HG03565 (cell line): ENCODE results near the gene TCF4.

Experiments used
- ATAC-seq: cut with Tn5 transposase; IDR thresholded peaks from one replicate; pipeline ENCODE4 v1.9.1; 2021; ENCODE audit warnings: mild to moderate bottlenecking, moderate library complexity; ENCODE audit not compliant: unreplicated experiment

TCF4 gene

DNA sequence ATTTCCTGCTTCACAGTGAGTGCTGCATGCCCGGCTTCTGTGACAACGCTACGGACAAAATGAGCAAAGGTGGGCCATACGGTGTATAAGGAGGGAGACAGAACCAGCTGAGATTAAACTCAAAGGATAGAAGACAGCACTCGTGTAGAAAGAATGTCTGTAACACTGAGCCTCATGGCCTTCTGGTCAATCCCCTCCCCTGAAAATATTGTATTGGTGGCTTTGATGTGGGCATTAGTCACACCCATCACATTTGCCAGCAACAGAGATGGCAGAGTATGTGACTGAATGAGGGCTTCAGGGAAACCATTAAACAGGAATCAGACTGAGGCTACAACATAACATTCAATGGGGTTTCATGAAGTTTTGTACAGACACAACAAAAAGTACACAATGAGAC lies 341.0 kb downstream of the TCF4 start:
- ATAC-seq, result no peak

DNA sequence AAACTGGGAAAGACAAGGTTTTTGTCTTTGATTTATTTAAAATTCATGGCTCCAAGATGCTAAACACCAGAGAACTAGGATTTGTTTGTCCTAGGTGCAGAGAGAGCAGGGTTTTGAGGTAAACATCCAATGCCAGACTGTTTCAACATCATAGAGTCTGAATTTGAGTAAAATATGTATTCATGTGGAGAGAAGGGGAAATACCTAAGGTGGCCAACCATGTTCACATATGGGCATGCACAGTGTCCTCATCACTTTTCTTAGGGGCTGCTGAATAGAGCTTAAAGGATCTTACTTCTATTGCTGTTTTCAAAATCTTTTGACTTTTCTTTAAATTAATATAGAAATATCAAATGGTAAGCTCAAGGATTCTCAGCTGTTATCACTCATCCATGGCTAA lies 341.7 kb downstream of the TCF4 start:
- peak; percentile 35 for ATAC-seq

DNA sequence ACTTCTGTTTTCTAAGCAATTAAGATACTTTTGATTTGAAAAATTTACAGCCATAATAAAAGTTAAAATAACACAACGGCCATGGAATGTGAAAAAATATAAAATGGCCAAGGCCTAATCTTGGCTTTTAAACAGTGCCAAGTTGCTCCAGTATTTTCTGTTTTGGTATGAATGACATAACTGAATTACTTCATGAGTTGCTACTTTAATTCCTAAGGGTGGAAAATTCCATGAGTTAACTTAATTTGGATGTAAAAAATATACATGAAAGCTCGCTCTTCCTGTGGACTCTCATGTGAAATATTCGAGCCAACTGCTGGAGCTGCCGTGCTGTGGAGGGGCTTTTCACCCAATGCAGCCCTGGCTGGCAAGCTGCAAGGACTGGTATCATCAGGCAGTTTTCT lies 342.8 kb downstream of the TCF4 start:
- no peak for ATAC-seq

- no peak for ATAC-seq
These were observed 343.4 kb downstream of the TCF4 start for GRCh38 chr18:55244546-55244945.

DNA sequence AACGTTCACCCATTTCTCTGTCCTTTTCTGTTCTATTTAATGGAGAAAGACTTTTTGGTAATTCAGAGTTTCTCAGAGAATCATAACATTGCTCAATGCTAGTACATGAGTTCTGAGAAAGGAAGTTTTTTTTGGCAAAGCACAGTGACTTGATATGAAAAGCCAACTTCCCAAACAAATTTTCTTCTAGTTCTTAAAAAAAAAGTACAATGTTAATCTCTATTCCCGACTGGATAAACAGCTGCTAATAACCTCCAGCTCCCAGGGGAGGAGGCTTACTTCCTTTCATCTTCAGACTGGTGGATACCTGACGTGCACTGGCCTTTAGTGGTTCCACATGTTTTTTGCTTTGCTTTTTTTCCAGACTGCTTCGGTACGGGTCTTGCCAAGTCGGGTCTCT lies 344.1 kb downstream of the TCF4 start:
- ATAC-seq, result no peak

DNA sequence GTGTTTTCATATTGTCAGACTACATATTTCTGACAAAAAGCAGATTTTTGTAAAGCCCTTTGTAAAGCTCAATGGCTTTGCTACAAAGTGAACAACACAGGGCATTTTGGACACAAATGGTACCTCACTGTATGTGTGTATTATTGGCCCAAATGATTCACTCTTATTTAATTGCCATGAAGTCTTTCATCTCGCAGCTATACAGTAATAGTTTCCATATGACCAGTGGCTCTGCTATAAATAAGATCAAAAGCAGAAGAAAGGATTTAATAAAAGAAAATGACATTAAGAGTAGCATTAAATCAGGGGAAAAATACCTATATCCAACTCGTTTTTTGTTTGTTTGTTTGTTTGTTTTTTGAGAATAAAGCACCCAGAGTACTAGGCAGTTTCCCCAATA lies 344.7 kb downstream of the TCF4 start:
- ATAC-seq, result no peak

DNA sequence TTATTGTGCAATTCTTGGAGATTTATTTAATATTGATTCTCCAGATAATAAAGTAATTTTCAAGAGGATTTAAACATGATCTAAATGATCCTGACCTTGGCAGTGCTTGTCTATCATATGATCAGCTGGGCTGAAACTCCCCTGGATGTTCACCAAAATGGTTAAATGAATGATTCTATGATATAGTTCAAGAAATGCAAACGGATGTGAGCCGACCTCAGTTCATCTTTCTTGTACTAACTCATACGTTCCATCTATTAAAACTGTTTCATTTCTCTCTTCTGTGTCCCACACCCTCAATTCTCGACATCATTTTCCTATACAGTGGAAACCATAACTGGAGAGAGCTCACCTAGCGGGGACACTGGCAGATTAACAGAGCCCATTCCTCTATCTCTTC lies 347.0 kb downstream of the TCF4 start:
- ATAC-seq, result peak; percentile 36

- no peak for ATAC-seq
These were observed 348.3 kb downstream of the TCF4 start for GRCh38 chr18:55239740-55240139.

GRCh38 chr18:55237660-55238059 lies 350.3 kb downstream of the TCF4 start:
- ATAC-seq, result no peak

DNA sequence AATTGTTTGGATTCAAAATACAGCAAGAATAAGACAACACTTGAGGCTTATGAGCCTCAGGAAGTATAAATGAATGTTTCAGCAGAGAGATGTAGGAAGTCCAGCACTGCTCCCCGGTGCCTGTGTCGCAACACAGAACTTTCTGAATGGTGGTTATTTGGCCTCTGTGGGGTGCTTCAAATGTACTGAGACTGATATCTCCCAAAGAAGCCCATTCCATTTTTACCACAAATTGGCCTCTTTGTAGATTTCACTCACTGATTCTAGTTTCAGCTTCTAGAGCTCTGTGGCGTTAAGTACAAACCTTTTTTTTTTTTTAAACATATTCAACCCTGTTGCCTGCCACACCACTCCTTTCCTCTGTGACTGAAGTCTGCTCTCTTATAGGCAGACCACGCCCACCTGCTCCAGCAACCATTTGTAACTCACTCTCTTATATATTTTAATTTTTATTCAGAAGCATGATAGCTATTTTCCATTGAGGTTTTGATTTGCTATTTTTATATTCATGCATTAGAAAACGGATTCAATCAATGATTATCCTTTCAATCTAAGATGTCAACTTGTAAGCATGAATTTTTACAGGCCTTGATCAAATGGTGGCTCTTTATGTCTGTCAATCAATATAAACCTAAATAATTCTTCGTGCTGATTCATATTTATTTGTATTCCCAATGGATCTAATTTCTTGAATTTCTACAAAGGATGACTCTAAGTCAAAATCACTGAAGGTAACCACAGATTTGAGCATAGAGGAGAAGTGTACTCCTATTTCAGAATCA lies 351.7 kb downstream of the TCF4 start:
- ATAC-seq, result peak; percentile 38

- ATAC-seq, result no peak
These were observed 352.9 kb downstream of the TCF4 start for GRCh38 chr18:55235094-55235461.

DNA sequence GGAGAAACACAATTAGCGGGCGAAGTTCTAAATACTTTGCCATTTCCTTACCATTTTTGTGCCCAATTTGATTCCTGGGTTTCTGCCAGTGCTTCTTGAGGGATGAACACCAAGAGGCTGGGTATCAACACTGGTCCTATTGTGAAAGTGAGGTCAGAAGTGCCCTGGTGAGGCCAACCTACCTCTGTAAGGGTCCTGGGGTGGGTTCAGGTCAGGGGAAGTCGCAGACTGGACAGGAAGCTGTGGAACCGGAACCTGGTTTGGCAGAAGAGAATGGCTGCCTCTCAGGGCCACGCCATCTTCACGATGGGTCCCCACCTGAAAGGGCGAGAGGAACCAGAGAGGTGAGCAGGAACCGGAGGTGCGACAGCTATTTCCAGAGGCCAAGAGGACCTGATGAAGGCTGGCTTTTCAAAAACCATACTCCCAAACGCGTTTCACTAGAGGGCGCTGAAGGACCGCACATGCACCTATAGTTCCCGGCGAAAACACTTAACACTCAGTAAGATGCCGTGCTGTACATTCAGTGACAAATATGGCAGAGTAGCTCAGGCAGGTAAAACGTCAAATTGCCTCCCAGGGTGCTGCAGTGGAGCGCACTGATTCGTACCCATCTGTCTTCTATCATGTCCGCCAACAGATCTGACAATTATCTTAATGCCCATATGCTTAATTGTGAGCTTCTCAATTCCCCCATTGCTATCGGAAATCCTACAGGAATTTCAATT lies 353.5 kb downstream of the TCF4 start:
- peak; percentile 70 for ATAC-seq

DNA sequence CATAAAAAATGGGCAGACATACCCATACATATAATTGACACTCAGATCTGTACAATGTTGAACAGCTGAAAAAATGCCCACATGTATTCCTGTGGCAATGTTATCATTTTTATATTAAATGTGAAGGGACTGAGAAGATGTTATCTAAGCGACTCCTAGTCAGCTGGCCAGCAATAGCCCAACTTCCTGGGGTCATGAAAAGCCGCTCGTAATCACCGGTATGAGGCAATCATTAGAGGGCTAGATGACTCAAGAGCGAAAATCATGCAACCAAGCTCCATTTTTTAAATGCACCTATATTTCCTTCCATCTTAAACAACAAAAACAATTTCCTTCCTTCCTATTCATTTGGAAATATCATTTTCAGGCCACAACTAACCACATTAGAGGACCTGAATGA lies 354.1 kb downstream of the TCF4 start:
- no peak for ATAC-seq

DNA sequence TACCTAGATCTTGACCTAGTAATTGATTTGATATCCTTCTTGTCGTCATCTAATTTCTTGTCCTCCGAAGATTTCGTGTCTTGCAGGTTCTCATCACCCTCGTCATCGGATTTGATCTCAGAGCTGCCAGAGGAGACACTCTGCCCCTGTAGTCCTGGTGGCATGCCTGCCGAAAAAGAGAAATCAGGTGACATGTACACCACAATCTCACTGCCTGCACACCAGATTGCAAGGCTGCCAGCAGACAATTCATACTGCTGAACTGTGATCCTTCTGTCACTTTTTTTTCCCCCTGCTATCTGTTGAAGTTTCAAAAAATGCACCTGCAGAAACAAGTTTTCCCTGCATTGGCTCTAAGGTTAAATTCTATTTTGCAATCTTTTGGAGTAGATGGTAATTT lies 355.5 kb downstream of the TCF4 start:
- ATAC-seq, result no peak

DNA sequence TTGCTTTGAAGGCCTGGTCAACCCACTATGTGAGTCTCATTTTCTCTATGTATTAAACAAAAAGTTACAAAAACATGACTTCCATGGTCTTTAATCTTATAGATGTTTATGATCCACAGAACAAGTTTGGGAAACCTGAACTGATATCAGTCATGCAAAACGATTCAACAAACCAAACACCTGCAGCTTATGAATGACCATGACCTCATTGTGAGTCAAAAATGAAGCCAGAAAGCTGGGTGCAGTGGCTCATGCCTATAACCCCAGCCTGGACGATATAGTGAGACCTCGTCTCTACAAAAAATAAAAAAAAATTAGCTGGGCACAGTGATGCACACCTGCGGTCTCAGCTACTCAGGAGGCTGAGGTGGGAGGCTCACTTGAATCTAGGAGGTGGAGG lies 358.3 kb downstream of the TCF4 start:
- no peak for ATAC-seq

DNA sequence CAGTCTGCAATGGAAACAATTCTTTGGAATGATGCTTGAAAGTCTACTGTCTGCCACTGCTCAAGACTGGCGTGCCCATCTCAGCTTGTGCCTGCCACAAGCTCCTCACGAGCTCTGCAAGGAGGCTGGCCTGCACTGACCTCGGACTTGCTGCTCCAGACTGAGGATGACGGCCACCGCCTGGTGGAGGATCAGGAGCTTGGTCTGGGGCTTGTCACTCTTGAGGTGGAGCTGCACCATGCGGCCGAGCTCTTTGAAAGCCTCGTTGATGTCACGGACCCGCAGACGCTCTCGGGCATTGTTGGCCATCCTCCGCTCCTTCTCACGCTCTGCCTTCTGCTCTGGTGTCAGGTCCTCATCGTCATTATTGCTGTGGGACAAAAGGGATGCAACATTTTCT lies 359.3 kb downstream of the TCF4 start:
- ATAC-seq, result no peak

- no peak for ATAC-seq
These were observed 359.8 kb downstream of the TCF4 start for GRCh38 chr18:55228191-55228590.

- ATAC-seq, result no peak
These were observed 360.2 kb downstream of the TCF4 start for GRCh38 chr18:55227771-55228170.

DNA sequence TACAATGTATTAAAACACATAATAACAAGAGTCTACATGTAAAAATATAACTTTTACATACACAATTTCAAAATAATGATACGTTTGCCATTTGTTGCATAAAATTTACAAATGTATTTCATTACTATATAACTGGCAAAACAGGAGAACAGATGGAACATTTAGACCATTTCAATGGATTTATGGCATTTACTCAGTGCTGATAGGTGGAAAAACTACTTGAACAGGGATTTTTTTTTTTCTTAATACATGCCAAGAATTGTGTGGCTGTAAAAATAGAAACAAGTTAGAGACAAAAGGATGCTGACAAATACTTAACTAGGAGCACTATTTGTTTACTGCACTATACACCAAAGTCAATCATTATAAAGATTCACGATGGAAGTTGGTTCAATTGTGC lies 361.9 kb downstream of the TCF4 start:
- no peak for ATAC-seq

DNA sequence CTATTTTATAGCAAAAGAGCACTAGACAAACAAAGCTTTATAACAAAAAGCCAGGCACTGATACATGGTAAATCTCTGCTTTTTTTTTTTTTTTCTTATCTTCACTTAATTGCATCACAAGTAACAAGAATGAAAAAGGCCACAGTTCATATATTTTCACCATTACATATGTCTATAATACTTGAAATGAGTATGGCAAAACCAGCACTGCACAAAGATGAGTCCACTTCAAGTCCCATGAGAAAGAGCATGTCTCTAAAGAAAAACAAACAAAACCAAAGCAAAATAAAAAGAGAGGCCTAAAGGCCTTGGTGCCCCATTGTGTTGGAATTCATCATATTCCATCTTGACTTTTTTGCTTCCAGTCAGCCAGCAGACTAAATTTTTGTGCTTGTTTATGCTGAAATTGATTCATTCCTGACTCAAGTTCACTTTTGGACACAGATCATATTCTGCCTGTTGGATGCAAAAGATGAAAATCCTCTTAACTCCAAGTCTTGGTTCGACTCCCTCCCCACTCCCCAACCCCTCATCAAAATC lies 363.8 kb downstream of the TCF4 start:
- ATAC-seq, result no peak

DNA sequence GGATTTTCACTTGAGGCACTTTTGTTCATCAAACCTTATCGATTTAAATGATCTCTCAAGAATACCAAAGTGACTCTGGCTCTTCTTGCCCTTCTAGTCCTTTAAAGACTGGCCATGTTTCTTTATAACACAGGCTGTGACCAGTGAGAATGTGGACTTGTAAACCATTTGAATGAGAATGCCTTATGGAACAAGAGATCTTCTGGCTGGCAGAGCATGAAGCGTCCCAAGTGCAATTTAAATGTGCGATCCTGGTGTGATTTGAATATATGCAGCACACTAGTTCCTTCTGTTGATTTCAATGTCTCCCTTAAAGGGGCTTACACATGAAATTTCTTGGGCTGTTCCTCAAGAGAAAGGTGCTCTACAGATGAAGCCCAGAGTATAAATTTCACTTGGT lies 366.4 kb downstream of the TCF4 start:
- ATAC-seq, result no peak

DNA sequence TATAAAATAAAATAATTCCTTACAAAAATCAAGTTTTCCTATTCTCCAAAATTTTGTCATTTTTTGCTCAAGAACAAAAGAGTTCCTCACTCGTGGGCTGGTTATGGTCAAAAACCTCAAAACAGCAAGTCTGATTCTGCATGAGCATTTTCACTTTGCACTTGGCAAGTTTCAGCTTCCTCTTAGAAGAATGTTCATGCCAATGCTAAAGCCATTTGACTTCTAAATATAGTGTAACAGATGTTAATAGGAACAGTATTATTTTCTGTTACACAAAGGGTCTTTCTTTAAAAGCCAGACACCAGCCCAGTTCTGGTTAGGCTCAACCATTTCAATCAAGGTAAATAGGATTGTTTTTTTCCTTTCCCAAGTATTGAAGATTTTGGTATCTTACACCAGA lies 367.5 kb downstream of the TCF4 start:
- ATAC-seq, result peak; percentile 82
